ENCODE data around the gene SP4. TPM values are rescaled to one million over a fixed set of nuclear protein-coding genes. Genes with fewer than 3 reads are reported as not detected.

The SP4 gene
- total RNA-seq, 2 donors from 2014 or later = 5.3 to 6.0 TPM

- TF ChIP-seq POLR2A (IDR thresholded peaks at IDR 0.05) (no peak), CTCF (IDR thresholded peaks at IDR 0.05) (no peak)
- Histone ChIP-seq H3K27me3 (no peaks in the 10 kb centered on the region), H3K4me1 (no peaks in the 10 kb centered on the region), H3K9me3 (no peaks in the 10 kb centered on the region), H3K36me3 (replicated peaks in 1 of 2; ENCODE audit: insufficient read depth in 1 of 2, low read depth in 2 of 2) (no peaks in the 10 kb centered on the region), H3K4me3 (no peak overlapping the region), H3K27ac (no peak overlapping the region)
- WGBS, 2 donors = 92 to 95% methylated on average over 3 of the region's 3 CpGs
- no peak for DNase-seq
- intact Hi-C loops (cut with DNase I) = no loop called here
- no peak for ATAC-seq
Measured at GRCh38 chr7:21480693-21481403, 53.0 kb downstream of the SP4 start.

GRCh38 chr7:21486511-21486910 is 58.6 kb downstream of the SP4 start:
- Histone ChIP-seq H3K9me3 (no peaks in the 10 kb centered on the region), H3K36me3 (replicated peaks in 1 of 2; ENCODE audit: insufficient read depth in 1 of 2, low read depth in 2 of 2) (no peaks in the 10 kb centered on the region), H3K4me1 (no peaks in the 10 kb centered on the region), H3K27me3 (no peaks in the 10 kb centered on the region), H3K4me3 (no peak overlapping the region), H3K27ac (no peak overlapping the region)
- WGBS, 2 donors = 84 to 92% methylated on average over 2 of the region's 2 CpGs
- no peak for TF ChIP-seq POLR2A (IDR thresholded peaks at IDR 0.05)
- TF ChIP-seq CTCF (IDR thresholded peaks at IDR 0.05) = no peak
- intact Hi-C loops (cut with DNase I) = no loop called here
- DNase-seq (no peak), ATAC-seq (no peak)

GRCh38 chr7:21495731-21496130 is 67.8 kb downstream of the SP4 start:
- no peak for ATAC-seq
- intact Hi-C loops (cut with DNase I) = no loop called here

GRCh38 chr7:21497072-21497471 is 69.2 kb downstream of the SP4 start:
- H3K27ac ChIP-seq = no peak overlapping the region
- H3K4me1 ChIP-seq = peaks cover 4% of the 10 kb centered on the region
- TF ChIP-seq CTCF (IDR thresholded peaks at IDR 0.05) = peak in 6 of 7 experiments; percentile 16 to 44 (median 30)
- TF ChIP-seq POLR2A (IDR thresholded peaks at IDR 0.05) = no peak
- no peak for ATAC-seq
- intact Hi-C loops (cut with DNase I) = no loop called here
- no peak overlapping the region for H3K4me3 ChIP-seq
- DNase-seq = peak in 3 of 4 donors; percentile 34 to 48 (median 40)
- no peaks in the 10 kb centered on the region for H3K36me3 ChIP-seq (replicated peaks in 1 of 2; ENCODE audit: insufficient read depth in 1 of 2, low read depth in 2 of 2)
- no peaks in the 10 kb centered on the region for H3K9me3 ChIP-seq
- no peaks in the 10 kb centered on the region for H3K27me3 ChIP-seq

More at GRCh38 chr7:21495731-21496130, 67.8 kb downstream of the SP4 start:
- Histone ChIP-seq H3K4me1 (peaks cover 4% of the 10 kb centered on the region), H3K9me3 (no peaks in the 10 kb centered on the region), H3K27me3 (no peaks in the 10 kb centered on the region), H3K27ac (no peak overlapping the region), H3K4me3 (no peak overlapping the region), H3K36me3 (replicated peaks in 1 of 2; ENCODE audit: insufficient read depth in 1 of 2, low read depth in 2 of 2) (no peaks in the 10 kb centered on the region)
- TF ChIP-seq POLR2A (IDR thresholded peaks at IDR 0.05) = no peak
- TF ChIP-seq CTCF (IDR thresholded peaks at IDR 0.05) = no peak
- DNase-seq = no peak

Data from body of pancreas (tissue), 4 donors.